HG02642 (cell line): ENCODE results near the gene MTHFSD.

Experiments used
- ATAC-seq: cut with Tn5 transposase; IDR thresholded peaks from one replicate; pipeline ENCODE4 v1.9.1; 2021; ENCODE audit warnings: mild to moderate bottlenecking; ENCODE audit not compliant: unreplicated experiment, poor library complexity

Gene MTHFSD

DNA sequence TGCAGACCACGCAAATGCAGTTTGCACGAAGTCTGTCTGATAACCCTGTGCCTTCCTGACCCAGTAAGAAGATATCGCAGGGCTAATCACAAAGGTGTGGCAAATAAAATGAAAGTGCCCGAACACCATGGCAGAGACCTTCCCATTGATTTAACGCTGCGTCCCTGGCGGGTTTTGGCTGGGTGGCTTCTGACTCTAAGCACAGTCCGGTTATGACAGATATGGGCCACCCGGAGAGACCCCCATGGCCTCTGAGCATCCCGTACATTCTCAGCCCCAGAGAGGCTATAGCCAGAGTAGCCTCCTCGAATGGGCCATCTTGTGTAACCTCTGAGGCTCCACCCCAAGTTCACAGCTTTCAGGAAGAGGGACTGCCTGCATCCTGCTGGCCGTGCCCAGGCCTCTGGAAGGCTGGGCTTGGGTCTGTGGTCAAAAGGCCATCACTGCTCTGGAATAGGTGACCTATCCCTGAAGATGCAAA is 17.0 kb upstream of the MTHFSD start:
- ATAC-seq: no peak

GRCh38 chr16:86571530-86571915 is 16.5 kb upstream of the MTHFSD start:
- no peak for ATAC-seq

GRCh38 chr16:86570558-86571529 is 15.8 kb upstream of the MTHFSD start:
- ATAC-seq: no peak

- ATAC-seq: no peak
Observed at GRCh38 chr16:86569701-86570447, 14.8 kb upstream of the MTHFSD start.

DNA sequence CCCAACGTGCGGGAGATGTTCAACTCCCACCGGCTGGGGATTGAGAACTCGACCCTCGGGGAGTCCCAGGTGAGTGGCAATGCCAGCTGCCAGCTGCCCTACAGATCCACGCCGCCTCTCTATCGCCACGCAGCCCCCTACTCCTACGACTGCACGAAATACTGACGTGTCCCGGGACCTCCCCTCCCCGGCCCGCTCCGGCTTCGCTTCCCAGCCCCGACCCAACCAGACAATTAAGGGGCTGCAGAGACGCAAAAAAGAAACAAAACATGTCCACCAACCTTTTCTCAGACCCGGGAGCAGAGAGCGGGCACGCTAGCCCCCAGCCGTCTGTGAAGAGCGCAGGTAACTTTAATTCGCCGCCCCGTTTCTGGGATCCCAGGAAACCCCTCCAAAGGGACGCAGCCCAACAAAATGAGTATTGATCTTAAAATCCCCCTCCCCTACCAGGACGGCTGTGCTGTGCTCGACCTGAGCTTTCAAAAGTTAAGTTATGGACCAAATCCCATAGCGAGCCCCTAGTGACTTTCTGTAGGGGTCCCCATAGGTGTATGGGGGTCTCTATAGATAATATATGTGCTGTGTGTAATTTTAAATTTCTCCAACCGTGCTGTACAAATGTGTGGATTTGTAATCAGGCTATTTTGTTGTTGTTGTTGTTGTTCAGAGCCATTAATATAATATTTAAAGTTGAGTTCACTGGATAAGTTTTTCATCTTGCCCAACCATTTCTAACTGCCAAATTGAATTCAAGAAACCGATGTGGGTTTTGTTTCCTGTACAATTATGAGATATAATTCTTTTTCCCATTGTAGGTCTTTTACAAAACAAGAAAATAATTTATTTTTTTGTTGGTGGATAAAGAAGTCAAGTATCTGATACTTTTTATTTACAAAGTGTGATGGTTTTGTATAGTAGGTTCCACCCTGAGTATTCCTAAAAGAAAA is 13.9 kb upstream of the MTHFSD start:
- ATAC-seq: no peak

DNA sequence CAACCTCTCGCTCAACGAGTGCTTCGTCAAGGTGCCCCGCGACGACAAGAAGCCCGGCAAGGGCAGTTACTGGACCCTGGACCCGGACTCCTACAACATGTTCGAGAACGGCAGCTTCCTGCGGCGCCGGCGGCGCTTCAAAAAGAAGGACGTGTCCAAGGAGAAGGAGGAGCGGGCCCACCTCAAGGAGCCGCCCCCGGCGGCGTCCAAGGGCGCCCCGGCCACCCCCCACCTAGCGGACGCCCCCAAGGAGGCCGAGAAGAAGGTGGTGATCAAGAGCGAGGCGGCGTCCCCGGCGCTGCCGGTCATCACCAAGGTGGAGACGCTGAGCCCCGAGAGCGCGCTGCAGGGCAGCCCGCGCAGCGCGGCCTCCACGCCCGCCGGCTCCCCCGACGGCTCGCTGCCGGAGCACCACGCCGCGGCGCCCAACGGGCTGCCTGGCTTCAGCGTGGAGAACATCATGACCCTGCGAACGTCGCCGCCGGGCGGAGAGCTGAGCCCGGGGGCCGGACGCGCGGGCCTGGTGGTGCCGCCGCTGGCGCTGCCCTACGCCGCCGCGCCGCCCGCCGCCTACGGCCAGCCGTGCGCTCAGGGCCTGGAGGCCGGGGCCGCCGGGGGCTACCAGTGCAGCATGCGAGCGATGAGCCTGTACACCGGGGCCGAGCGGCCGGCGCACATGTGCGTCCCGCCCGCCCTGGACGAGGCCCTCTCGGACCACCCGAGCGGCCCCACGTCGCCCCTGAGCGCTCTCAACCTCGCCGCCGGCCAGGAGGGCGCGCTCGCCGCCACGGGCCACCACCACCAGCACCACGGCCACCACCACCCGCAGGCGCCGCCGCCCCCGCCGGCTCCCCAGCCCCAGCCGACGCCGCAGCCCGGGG is 12.9 kb upstream of the MTHFSD start:
- ATAC-seq: no peak

DNA sequence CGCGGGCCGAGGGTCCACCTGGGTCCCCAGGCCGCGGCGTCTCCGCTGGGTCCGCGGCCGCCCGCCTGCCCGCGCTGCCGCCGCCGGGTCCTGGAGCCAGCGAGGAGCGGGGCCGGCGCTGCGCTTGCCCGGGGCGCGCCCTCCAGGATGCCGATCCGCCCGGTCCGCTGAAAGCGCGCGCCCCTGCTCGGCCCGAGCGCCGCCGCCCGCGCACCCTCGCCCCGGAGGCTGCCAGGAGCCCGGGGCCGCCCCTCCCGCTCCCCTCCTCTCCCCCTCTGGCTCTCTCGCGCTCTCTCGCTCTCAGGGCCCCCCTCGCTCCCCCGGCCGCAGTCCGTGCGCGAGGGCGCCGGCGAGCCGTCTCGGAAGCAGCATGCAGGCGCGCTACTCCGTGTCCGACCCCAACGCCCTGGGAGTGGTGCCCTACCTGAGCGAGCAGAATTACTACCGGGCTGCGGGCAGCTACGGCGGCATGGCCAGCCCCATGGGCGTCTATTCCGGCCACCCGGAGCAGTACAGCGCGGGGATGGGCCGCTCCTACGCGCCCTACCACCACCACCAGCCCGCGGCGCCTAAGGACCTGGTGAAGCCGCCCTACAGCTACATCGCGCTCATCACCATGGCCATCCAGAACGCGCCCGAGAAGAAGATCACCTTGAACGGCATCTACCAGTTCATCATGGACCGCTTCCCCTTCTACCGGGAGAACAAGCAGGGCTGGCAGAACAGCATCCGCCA is 12.1 kb upstream of the MTHFSD start:
- no peak for ATAC-seq

DNA sequence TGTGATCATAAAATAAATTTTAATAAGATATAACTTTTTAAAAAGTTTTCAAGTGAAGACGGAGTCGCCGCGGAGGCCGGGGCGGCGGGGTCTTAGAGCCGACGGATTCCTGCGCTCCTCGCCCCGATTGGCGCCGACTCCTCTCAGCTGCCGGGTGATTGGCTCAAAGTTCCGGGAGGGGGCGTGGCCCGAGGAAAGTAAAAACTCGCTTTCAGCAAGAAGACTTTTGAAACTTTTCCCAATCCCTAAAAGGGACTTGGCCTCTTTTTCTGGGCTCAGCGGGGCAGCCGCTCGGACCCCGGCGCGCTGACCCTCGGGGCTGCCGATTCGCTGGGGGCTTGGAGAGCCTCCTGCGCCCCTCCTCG is 11.5 kb upstream of the MTHFSD start, which contains the start of gene FOXC2:
Gene FOXC2 (plus strand): TSS at position 229 of the 365 bp plus-strand sequence. CDS start 507 bp downstream, outside the sequence.
- ATAC-seq: no peak

DNA sequence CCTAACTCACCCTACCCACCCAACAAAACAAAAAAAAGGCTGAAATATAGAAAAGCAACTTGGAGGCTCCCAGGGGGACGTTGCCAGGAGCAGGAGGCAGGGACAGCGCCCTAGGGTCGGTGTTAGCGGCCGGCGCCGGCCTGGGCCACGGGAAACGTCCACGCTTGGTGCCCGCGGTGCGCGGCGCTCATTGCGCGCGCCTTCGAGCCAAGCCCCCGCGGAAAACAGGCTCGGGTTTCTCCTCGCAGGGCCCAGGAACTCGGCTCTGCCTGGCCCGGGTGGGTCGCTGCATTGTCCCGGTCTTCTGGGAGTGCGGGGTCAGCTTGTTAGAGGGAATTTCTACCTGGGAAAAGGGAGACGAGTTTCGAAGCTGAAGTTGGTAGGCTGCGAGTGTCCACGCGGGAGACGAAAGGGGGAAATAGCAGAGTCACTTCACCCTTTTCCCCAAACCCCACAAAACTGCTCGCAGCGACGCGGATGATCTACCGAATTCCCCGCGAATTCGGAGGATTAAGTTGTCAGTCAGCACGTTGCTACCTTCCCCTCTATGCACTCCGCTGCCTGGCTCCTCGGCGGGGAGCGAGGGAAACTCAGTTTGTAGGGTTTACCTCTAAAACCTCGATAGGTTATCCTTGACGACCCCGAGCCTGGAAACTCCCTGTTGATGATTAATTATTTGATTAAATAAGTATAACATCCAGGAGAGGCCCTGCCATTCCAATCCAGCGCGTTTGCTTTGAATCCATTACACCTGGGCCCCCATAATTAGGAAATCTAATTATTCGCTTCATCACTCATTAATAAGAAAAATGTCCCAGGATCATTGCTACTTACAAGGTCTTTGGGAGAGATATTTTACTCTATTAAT is 10.8 kb upstream of the MTHFSD start:
- no peak for ATAC-seq

GRCh38 chr16:86565181-86565631 is 10.2 kb upstream of the MTHFSD start:
- ATAC-seq: no peak

DNA sequence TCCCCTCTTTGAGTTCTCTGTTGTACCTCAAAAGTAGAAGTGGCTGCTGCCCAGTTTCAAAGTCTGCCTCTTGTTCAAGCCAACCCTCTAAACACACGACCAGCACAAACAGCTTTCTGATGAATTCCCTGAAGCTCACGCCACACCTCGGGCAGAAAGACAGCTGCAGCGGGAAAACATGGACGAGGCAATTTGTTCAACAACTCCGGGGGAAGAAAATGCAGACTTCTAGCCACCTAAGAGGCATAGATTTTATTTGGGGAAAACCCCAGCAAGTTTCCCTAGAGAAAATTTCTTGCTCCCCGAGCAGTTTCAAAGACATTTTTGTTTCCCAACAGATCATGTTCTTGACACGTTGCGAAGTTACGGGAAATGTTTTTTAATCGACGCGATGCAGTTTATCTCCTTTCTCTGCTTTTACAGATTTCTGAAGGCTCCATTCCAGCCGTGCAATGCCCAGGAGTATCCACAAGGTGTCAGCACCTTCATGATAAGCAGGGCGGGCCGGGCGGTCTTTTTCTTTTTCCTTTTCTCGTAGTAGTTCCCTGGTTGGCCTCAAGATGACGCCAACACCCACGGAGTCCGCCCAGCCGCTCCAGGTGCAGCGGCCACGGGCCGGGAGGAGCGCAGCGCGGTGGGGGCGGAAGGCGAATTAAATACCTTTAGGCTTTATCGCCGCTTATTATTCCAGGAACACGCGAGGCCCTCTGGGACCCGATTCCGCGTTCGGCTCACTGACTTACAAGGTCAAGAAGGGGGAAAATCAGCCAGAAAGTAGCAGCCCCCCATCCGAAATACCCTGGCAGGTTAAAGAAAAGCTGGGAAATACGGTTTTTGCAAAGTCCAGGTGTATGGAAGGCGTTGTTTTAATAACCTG is 8.7 kb upstream of the MTHFSD start:
- peak; percentile 80 for ATAC-seq

GRCh38 chr16:86562356-86562755 is 7.3 kb upstream of the MTHFSD start:
- ATAC-seq: no peak

GRCh38 chr16:86559802-86560305 is 4.8 kb upstream of the MTHFSD start:
- no peak for ATAC-seq

DNA sequence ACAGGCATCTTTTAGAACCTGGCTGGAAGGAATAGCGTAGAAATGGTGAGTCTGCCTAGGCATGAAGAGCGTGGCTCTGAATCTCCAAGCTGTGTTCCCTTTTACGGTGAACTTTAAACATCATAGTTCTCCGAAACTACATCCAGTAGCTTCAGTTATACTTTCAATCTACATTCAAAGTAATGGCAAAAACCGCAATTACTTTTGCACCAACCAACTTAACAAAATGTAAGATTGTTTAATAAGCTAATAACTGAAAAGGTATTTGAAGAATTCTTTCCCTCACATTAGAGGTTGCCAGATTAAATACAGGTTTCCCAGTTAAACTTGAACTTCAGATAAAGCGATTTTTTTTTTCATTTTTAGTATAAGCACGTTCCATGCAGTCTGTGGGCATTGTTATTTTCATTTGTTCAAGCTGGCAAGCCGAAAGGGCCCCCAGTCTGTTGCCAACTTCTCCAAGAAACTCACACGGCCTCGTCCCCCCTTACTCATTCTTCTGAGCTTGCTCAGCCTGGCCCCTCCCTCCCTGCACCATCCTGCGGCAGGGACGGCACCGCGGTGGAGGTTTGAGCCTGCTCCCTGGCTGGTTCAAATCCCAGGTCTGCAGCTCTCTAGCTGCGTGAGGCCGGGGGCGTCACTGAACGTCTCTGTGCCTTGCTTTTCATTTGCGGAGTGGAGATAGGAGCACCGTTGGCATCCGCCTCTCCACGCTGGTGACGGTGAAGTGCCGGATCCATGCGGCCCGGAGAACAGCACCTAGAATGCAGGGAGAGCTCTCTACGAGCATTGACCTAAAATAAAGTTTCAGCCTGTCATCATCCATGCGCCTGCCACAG is 3.5 kb upstream of the MTHFSD start:
- no peak for ATAC-seq

DNA sequence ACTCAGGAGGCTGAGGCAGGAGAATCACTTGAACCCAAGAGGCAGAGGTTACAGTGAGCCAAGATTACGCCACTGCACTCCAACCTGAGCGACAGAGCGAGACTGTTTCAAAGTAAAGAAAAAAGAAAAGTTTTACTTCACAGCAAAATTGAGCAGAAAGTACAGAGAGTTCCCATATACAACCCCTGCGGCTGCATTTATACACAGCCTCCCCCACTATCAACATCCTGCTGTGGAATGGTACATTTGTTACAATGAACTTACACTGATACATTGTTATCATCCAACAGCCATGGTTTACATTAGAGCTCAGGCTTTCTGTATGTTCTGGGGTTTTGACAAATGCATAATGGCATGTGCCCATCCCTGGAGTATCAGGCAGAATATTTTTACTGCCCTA is 2.6 kb upstream of the MTHFSD start:
- ATAC-seq: no peak
